DND-41 (cell line): ENCODE results near the gene IL17REL.

Experiments
- ATAC-seq: fragments of 200-7000 bp; cut with Tn5 transposase; 3 replicates; pipeline ENCODE4 v1.9.1; 2021; ENCODE audit warnings: low read depth; ENCODE audit not compliant: insufficient read depth
- DNase-seq: peaks from one replicate; pipeline ENCODE4 v3.0.0-alpha.2; 2020
- H2AFZ ChIP-seq: 2 replicates; pipeline ENCODE4 v1.6.0; 2012; ENCODE audit warnings: low read depth, low read length
- H3K27ac ChIP-seq: 2 replicates; pipeline ENCODE4 v1.5.1; 2012; ENCODE audit warnings: low read length, inconsistent platforms
- H3K27me3 ChIP-seq: fragments of 200-600 bp; sonication (generic); 2 replicates; pipeline ENCODE4 v1.6.0; 2012; ENCODE audit warnings: low read length, mild to moderate bottlenecking, inconsistent platforms; ENCODE audit not compliant: insufficient read depth, poor library complexity
- H3K36me3 ChIP-seq: 2 replicates; pipeline ENCODE4 v1.5.1; 2012; ENCODE audit warnings: low read length, inconsistent platforms; ENCODE audit not compliant: insufficient read depth
- H3K4me1 ChIP-seq: 2 replicates; pipeline ENCODE4 v1.5.1; 2012; ENCODE audit warnings: mild to moderate bottlenecking, low read length; ENCODE audit not compliant: insufficient read depth
- H3K4me2 ChIP-seq: 2 replicates; pipeline ENCODE4 v1.6.0; 2012; ENCODE audit warnings: mild to moderate bottlenecking, moderate library complexity, low read length, inconsistent platforms; ENCODE audit not compliant: insufficient read depth
- H3K4me3 ChIP-seq, 2 experiments: fragments of 200-600 bp in 1 of 2; shearing (Covaris generic) in 1 of 2; 2 replicates each; pipeline ENCODE4 v1.5.1; 2012 to 2016; ENCODE audit warnings: inconsistent platforms in 2 of 2, low read length in 2 of 2, mild to moderate bottlenecking in 2 of 2, low read depth in 1 of 2, moderate library complexity in 1 of 2
- H3K79me2 ChIP-seq: 2 replicates; pipeline ENCODE4 v1.6.0; 2012; ENCODE audit warnings: low read length, inconsistent platforms; ENCODE audit not compliant: insufficient read depth
- H3K9ac ChIP-seq: 2 replicates; pipeline ENCODE4 v1.6.0; 2012; ENCODE audit warnings: low read depth, mild to moderate bottlenecking, inconsistent platforms, low read length, moderate library complexity
- H3K9me3 ChIP-seq: 2 replicates; pipeline ENCODE4 v1.5.1; 2012; ENCODE audit warnings: low read length, moderate library complexity, mild to moderate bottlenecking, inconsistent platforms; ENCODE audit not compliant: insufficient read depth, severe bottlenecking
- H4K20me1 ChIP-seq: 2 replicates; pipeline ENCODE4 v1.6.0; 2012; ENCODE audit warnings: low read length; ENCODE audit not compliant: insufficient read depth
- EZH2 ChIP-seq: IDR thresholded peaks from 3 replicates; pipeline ENCODE4 v1.6.1; 2012; ENCODE audit warnings: borderline replicate concordance, low read depth, mild to moderate bottlenecking, moderate library complexity, low read length, inconsistent platforms; ENCODE audit not compliant: severe bottlenecking
- TF ChIP-seq, protein P1 (sequence below): IDR thresholded peaks from 2 replicates; pipeline ENCODE4 v1.5.1; 2012; ENCODE audit warnings: borderline replicate concordance, low read length, moderate library complexity, mild to moderate bottlenecking; ENCODE audit not compliant: poor library complexity, severe bottlenecking; ENCODE audit errors: extremely low read depth

Gene IL17REL

DNA sequence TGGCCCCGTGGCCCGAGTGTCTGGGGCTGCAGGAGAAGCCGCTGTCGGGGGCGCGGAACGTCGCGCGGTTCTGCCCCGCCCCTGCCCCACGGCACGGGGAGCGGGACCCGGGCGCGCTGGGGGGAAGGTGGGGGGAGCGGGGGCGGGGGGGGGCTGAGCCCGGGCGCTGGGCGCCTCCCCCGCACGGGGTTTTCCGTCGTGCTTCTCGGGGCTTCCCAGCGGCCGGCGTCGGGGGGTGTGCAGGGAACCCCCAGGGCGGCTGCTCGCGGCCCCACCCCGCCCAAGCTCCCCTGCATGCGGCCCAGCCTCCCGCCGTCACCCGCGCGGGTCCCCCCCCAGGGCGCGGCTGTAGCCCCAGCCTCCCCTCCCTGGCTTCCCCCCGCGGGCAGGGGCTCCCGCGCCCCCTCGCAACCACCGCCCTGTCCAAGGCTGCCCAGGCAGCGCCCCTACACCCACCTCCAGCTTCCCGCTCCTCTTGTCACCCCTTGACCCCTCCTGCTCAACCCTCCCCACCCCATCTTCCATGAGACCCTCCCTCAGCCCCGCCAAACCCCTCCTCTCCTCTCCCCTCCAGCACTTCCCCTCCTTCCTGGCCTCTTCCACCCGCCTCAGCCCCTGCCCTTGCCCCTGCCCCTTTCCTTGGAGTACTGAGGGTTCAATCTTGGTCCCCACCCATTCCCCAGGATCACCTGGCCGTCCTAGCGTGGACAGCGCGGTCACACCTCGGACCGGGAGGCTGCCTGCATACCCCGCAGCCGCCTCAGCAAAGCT is 1.7 kb downstream of the IL17REL start:
- no peaks in the 10 kb centered on the region for H3K27me3 ChIP-seq
- no peak overlapping the region for H3K4me2 ChIP-seq
- H3K79me2 ChIP-seq, result no peaks in the 10 kb centered on the region
- no peak overlapping the region for H2AFZ ChIP-seq
- H3K27ac ChIP-seq, result no peak overlapping the region
- DNase-seq (no peak), ATAC-seq (no peak)
- H3K9me3 ChIP-seq, result no peaks in the 10 kb centered on the region
- H3K4me3 ChIP-seq, result no peak overlapping the region
- TF ChIP-seq EZH2, result no peak
- TF ChIP-seq, protein P1, sequence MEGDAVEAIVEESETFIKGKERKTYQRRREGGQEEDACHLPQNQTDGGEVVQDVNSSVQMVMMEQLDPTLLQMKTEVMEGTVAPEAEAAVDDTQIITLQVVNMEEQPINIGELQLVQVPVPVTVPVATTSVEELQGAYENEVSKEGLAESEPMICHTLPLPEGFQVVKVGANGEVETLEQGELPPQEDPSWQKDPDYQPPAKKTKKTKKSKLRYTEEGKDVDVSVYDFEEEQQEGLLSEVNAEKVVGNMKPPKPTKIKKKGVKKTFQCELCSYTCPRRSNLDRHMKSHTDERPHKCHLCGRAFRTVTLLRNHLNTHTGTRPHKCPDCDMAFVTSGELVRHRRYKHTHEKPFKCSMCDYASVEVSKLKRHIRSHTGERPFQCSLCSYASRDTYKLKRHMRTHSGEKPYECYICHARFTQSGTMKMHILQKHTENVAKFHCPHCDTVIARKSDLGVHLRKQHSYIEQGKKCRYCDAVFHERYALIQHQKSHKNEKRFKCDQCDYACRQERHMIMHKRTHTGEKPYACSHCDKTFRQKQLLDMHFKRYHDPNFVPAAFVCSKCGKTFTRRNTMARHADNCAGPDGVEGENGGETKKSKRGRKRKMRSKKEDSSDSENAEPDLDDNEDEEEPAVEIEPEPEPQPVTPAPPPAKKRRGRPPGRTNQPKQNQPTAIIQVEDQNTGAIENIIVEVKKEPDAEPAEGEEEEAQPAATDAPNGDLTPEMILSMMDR, result no peak
- no peaks in the 10 kb centered on the region for H4K20me1 ChIP-seq
- no peak overlapping the region for H3K9ac ChIP-seq
- H3K36me3 ChIP-seq, result no peaks in the 10 kb centered on the region
- H3K4me1 ChIP-seq, result no peaks in the 10 kb centered on the region

GRCh38 chr22:50009765-50010675 is 2.5 kb downstream of the IL17REL start:
- H3K4me3 ChIP-seq, result no peak overlapping the region

DNA sequence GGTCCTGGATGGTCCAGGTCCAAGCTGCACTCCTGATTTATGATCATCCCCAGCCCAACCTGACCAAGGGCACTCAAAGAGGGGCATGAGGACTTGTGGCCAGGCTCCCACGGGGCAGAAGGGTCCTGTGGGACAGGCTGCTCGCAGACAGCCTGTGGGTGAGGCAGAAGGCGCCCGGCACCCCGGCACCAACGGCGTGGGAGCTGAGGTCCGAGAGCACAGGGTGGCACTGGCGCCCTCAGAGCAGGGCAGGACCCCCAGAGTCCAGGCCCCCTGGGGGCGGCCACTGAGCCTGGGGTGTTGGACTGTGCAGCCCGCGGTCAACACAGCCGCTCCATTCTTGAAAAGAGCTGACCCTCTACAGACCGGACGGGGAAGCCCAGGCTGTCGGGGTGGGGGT is 3.3 kb downstream of the IL17REL start:
- H3K36me3 ChIP-seq, result no peaks in the 10 kb centered on the region
- no peaks in the 10 kb centered on the region for H4K20me1 ChIP-seq
- no peak overlapping the region for H3K4me3 ChIP-seq
- no peak overlapping the region for H3K27ac ChIP-seq
- H3K4me1 ChIP-seq, result no peaks in the 10 kb centered on the region
- no peak overlapping the region for H3K4me2 ChIP-seq
- no peak overlapping the region for H3K9ac ChIP-seq
- no peaks in the 10 kb centered on the region for H3K9me3 ChIP-seq
- ATAC-seq, result no peak
- no peaks in the 10 kb centered on the region for H3K27me3 ChIP-seq
- no peak overlapping the region for H2AFZ ChIP-seq
- no peak for TF ChIP-seq EZH2
- no peak for DNase-seq
- H3K79me2 ChIP-seq, result no peaks in the 10 kb centered on the region

More at GRCh38 chr22:50009765-50010675, 2.5 kb downstream of the IL17REL start:
- ATAC-seq (no peak), DNase-seq (no peak)
- Histone ChIP-seq H2AFZ (no peak overlapping the region), H3K27me3 (no peaks in the 10 kb centered on the region), H3K9me3 (no peaks in the 10 kb centered on the region), H3K4me2 (no peak overlapping the region), H3K27ac (no peak overlapping the region), H3K79me2 (no peaks in the 10 kb centered on the region), H3K9ac (no peak overlapping the region), H3K36me3 (no peaks in the 10 kb centered on the region), H3K4me1 (no peaks in the 10 kb centered on the region), H4K20me1 (no peaks in the 10 kb centered on the region)
- TF ChIP-seq, protein P1, result no peak
- TF ChIP-seq EZH2, result no peak
